COLO668 (cell line): ENCODE data around the gene MESD.

Experiments
- DNase-seq: peaks from one replicate; lab custom pipeline; 2025; ENCODE audit not compliant: unreplicated experiment; lab: John Stamatoyannopoulos, UW

Gene MESD

GRCh38 chr15:80989518-80990478, at the start of gene MESD:
Gene MESD (minus strand): TSS chr15:80989819. CDS start chr15:80989791, 28 bp downstream.
- peak; percentile 98 for DNase-seq

GRCh38 chr15:81038975-81039607, 49.5 kb upstream of the MESD start:
- no peak for DNase-seq

GRCh38 chr15:81037952-81038743, 48.5 kb upstream of the MESD start:
- DNase-seq, result no peak

GRCh38 chr15:81033508-81033907, 43.9 kb upstream of the MESD start:
- no peak for DNase-seq

- DNase-seq, result no peak
These were observed 43.2 kb upstream of the MESD start for GRCh38 chr15:81032818-81033217.

- DNase-seq, result no peak
These were observed 42.7 kb upstream of the MESD start for GRCh38 chr15:81032355-81032754.

- no peak for DNase-seq
These were observed 41.6 kb upstream of the MESD start for GRCh38 chr15:81031203-81031602.

- no peak for DNase-seq
These were observed 40.7 kb upstream of the MESD start for GRCh38 chr15:81030301-81030750.

GRCh38 chr15:81029414-81030300, 40.0 kb upstream of the MESD start:
- no peak for DNase-seq

- no peak for DNase-seq
These were observed 37.4 kb upstream of the MESD start for GRCh38 chr15:81026836-81027599.

GRCh38 chr15:81025721-81026370, 36.2 kb upstream of the MESD start:
- DNase-seq, result no peak

- DNase-seq, result no peak
These were observed 35.3 kb upstream of the MESD start for GRCh38 chr15:81024936-81025335.

- no peak for DNase-seq
These were observed 34.8 kb upstream of the MESD start for GRCh38 chr15:81024265-81024872.

- no peak for DNase-seq
These were observed 34.1 kb upstream of the MESD start for GRCh38 chr15:81023483-81024264.

- DNase-seq, result no peak
These were observed 31.7 kb upstream of the MESD start for GRCh38 chr15:81021321-81021720.

- DNase-seq, result no peak
These were observed 28.6 kb upstream of the MESD start for GRCh38 chr15:81018197-81018596.

GRCh38 chr15:81016489-81017068, 27.0 kb upstream of the MESD start:
- DNase-seq, result no peak
